Lower lobe of right lung (tissue), 2 donors: ENCODE results near the gene MARK4. TPM values are rescaled to one million over a fixed set of nuclear protein-coding genes. Genes with fewer than 3 reads are reported as not detected.

ENCODE experiments used
- ATAC-seq, 2 donors: fragments of 200-7000 bp; cut with Tn5 transposase; one replicate each; pipeline ENCODE4 v1.9.1; 2020 to 2022; ENCODE audit warnings: mild to moderate bottlenecking in 2 of 2, moderate library complexity in 2 of 2
- DNase-seq: peaks from one replicate; pipeline ENCODE4 v3.0.0-alpha.2; 2020
- H3K27ac ChIP-seq: fragments of 200-600 bp; one replicate; pipeline ENCODE4 v1.8.0; 2022
- H3K27me3 ChIP-seq: fragments of 200-600 bp; one replicate; pipeline ENCODE4 v1.8.0; 2022; ENCODE audit warnings: low read depth
- H3K36me3 ChIP-seq: fragments of 200-600 bp; one replicate; pipeline ENCODE4 v1.8.0; 2022; ENCODE audit warnings: mild to moderate bottlenecking
- H3K4me1 ChIP-seq: fragments of 200-600 bp; one replicate; pipeline ENCODE4 v1.8.0; 2022
- H3K4me3 ChIP-seq: fragments of 200-600 bp; one replicate; pipeline ENCODE4 v1.8.0; 2022; ENCODE audit warnings: mild to moderate bottlenecking
- H3K9me3 ChIP-seq: fragments of 200-600 bp; one replicate; pipeline ENCODE4 v1.8.0; 2022
- CTCF ChIP-seq: fragments of 200-600 bp; IDR thresholded peaks from one replicate; pipeline ENCODE4 v1.8.0; 2022; ENCODE audit warnings: antibody characterized with exemption, mild to moderate bottlenecking
- intact Hi-C: fragments of 100-400 bp; cut with DNase I; formaldehyde crosslinking; loops from one replicate; pipeline ENCODE4 v1.11.0; 2022
- total RNA-seq: library from RNA; stranded (reverse); fragmentation: NEBNext Ultra II Directional; extraction: Animal tissue kit (Norgen Biotek cat#: 25700); gene quantifications from one replicate; pipeline ENCODE4 v1.2.1, GENCODE V29; 2021
- donor health status: DM: no; HTN: yes; CAD: no; lungs with severe emphysema.

MARK4 gene
- total RNA-seq, 1 donor from 2014 or later, result 32.5 TPM

- H3K27ac ChIP-seq, result no peak overlapping the region
- no peak overlapping the region for H3K4me3 ChIP-seq
- TF ChIP-seq CTCF, result no peak
- no peaks in the 10 kb centered on the region for H3K4me1 ChIP-seq
- ATAC-seq, result no peak
- DNase-seq, result no peak
- peaks cover 25% of the 10 kb centered on the region for H3K27me3 ChIP-seq
- intact Hi-C loops, result no loop called here
- no peaks in the 10 kb centered on the region for H3K9me3 ChIP-seq
- H3K36me3 ChIP-seq, result no peaks in the 10 kb centered on the region
These were observed 64.2 kb downstream of the MARK4 start for GRCh38 chr19:45315304-45315703.

- Histone ChIP-seq H3K36me3 (no peaks in the 10 kb centered on the region), H3K4me3 (no peak overlapping the region), H3K9me3 (no peaks in the 10 kb centered on the region), H3K27ac (no peak overlapping the region), H3K27me3 (peaks cover 64% of the 10 kb centered on the region), H3K4me1 (peaks cover 7% of the 10 kb centered on the region)
- TF ChIP-seq CTCF, result no peak
- no peak for ATAC-seq
- no peak for DNase-seq
- intact Hi-C loops, result no loop called here
These were observed 70.1 kb downstream of the MARK4 start for GRCh38 chr19:45320997-45321775.

GRCh38 chr19:45321848-45322247 is 70.8 kb downstream of the MARK4 start:
- no peak for DNase-seq
- ATAC-seq, result no peak

GRCh38 chr19:45322311-45322710 is 71.2 kb downstream of the MARK4 start:
- Histone ChIP-seq H3K4me3 (no peak overlapping the region), H3K27ac (no peak overlapping the region), H3K4me1 (peaks cover 7% of the 10 kb centered on the region), H3K36me3 (no peaks in the 10 kb centered on the region), H3K9me3 (no peaks in the 10 kb centered on the region), H3K27me3 (peaks cover 55% of the 10 kb centered on the region)
- DNase-seq (no peak), ATAC-seq (no peak)
- no peak for TF ChIP-seq CTCF
- intact Hi-C loops, result no loop called here

More at GRCh38 chr19:45321848-45322247, 70.8 kb downstream of the MARK4 start:
- H3K36me3 ChIP-seq, result no peaks in the 10 kb centered on the region
- H3K27me3 ChIP-seq, result peaks cover 58% of the 10 kb centered on the region
- no peak overlapping the region for H3K4me3 ChIP-seq
- H3K9me3 ChIP-seq, result no peaks in the 10 kb centered on the region
- intact Hi-C loops, result no loop called here
- H3K4me1 ChIP-seq, result peaks cover 7% of the 10 kb centered on the region
- no peak for TF ChIP-seq CTCF
- no peak overlapping the region for H3K27ac ChIP-seq

GRCh38 chr19:45322744-45323281 is 71.7 kb downstream of the MARK4 start, which contains the start of gene CKM:
Gene CKM, minus strand, starts transcription at chr19:45322875. Its CDS starts 3,162 bp downstream, at chr19:45319713.
- Histone ChIP-seq H3K4me3 (no peak within 1 kb of the TSS), H3K9me3 (no peaks in the 10 kb centered on the region), H3K4me1 (peaks cover 7% of the 10 kb centered on the region), H3K36me3 (no peaks in the 10 kb centered on the region), H3K27me3 (peaks cover 50% of the 10 kb centered on the region), H3K27ac (no peak within 1 kb of the TSS)
- no peak for DNase-seq
- TF ChIP-seq CTCF, result no peak
- ATAC-seq, result no peak
- intact Hi-C loops, result no loop called here
